ENCODE measurements around the gene NID1.
"Not testable (repeated sequence)": the region's sequence is repeated elsewhere in the genome, so short reads cannot be mapped to it uniquely, and the experiment has no call there.

NID1 gene

DNA sequence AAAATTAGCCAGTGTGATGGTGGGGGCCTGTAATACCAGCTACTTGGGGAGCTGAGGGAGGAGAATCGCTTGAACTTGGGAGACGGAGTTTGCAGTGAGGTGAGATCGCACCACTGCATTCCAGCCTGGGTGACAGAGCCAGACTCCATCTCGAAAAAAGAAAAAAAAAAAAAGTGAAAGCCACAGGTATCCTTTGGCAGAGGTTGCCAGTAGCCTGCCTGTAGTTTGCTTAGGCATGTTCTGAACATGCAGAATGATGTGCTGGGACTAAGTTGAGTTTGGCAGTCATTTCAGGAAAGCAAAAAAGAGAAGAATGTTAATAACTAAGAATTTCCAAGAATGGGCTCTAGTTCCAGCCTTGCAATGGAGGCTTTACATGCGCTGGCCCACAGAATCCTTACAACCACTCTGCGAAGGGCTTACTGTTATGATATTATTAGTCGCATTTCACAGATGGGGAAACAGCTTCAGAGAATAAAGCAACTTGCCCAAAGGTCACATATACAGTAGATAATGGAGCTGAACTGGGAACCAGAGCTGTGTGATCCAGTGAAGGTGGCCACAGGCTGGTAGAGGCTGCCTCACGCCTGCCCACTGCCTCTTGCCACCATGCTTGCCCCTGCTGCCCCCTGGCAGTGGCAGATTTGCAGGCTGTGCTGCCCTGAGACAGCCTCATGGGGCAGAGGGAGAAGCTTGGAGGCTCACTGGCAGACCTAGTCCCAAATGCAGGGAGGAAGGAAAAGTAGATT lies 131.7 kb downstream of the NID1 start:
- no peak for DNase-seq

DNA sequence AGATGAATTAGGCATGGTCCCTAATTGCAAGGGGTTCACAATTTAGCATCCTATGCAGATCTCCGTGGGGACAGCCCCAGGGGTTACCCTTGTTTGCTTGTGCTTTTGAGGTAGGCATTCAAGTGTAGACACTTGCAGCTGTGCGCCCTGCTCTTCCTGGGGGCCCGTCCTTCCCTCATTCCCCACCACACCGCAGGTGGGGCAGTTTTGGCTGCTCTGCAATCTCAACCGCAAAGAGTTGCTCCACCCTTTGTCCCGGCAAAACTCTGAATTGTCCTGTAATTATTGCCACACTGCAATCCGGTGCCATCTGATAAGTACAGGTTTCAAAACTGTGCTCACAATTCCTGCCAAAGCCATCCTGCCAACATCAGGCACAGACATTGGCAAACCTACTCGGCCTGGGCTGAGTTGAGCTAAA lies 132.8 kb downstream of the NID1 start:
- DNase-seq: no peak

DNA sequence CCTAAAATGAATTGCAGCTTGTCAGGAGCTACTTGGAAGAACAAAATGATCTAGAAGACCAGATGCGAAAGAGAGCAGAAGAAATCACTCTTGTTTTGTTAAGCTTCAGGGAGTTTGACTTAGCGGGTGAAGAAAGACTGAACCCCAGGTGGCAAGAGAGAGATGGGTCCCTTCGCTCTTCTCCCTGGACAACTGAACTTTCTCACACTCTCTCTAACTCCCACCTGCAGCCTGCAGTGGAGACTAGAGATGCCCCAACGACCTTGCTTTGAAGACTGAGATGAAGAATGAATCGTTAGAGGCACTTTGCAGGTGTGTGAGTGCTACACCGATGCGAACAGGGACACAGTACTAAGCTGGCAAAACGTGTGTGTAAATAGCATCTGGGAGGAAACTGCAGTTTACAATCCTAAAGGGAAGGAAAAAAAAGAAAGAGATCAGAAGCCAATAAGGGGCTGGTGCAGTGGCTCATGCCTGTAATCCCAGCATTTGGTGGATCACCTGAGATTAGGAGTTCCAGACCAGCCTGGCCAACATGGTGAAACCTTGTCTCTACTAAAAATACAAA lies 133.6 kb downstream of the NID1 start:
- DNase-seq: no peak

DNA sequence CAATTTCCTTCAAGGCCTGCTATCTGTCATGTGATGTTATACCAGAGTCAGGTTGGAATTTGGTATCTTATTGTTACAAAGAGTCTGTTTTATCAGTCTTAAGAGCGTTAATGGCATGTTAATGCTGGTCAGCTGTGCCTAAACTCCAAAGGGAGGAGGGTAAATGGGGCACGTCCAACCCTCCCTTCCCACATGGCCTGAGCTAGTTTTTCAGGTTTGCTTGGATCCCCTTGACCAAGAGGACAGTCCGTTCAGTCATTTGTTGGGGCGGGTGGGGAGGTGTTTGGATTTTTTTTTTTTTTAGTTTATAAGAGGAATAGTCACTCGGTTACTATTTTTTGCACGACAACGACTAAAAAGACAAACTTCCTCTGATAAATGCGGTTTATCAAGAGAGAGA lies 134.3 kb downstream of the NID1 start:
- no peak for DNase-seq

DNA sequence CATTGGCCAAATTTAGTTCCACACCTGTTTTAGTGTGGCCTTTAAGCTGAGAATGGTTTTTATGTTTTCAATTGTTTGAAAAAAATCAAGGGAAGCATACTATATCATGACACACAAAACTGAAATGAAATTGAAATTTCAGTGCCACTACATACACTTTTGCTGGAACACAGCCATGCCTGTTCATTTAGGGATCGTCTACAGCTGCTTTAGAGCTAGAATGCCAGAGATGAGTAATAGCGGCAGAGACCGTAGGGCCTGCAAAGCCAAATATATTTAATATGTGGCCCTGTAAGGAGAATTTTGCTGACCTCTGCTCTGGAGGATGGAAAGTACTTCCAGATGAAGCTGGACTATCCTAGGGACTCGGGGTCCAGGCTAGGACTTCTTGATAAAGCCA lies 135.7 kb downstream of the NID1 start:
- no peak for DNase-seq

DNA sequence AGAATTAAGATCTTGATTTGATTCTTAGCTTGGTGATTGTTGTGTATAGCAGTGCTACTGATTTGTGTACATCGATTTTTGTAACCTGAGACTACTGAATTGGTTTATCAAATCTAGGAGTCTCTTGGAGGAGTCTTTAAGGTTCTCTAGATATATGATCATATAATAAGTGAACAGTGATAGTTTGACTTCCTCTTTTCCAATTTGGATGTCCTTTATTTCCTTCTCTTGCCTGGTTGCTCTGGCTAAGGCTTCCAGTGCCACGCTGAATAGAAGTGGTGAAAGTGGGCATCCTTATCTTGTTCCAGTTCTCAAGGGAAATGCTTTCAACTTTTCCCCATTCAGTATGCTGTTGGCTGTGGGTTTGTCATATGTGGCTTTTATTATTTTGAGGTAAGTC lies 136.7 kb downstream of the NID1 start:
- no peak for DNase-seq

DNA sequence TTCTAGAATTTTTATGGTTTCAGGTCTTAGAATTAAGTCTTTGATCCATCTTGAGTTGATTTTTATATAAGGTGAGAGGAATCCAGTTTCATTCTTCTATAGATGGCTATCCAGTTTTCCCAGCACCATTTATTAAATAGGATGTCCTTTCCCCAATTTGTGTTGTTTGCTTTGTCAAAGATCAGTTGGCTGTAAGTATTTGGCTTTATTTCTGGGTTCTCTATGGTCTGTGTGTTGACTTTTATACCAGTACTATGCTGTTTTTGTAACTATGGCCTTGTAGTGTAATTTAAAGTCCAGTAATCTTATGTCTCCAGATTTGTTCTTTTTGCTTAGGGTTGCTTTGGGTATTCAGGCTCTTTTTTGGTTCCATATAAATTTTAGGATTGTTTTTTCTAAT lies 137.3 kb downstream of the NID1 start:
- not testable (repeated sequence) for DNase-seq

Data from stimulated activated CD4-positive, alpha-beta T cell treated with anti-CD3 and anti-CD28 coated beads, Interleukin-15, amount 100 ng/mL, for 24 hours (primary cell).